Osteoblast (primary cell): Measurements from ENCODE around the gene COQ7. TPM values are rescaled to one million over a fixed set of nuclear protein-coding genes. Genes with fewer than 3 reads are reported as not detected.

Experiments used
- DNase-seq: peaks from one replicate; pipeline ENCODE4 v3.0.0; 2011; ENCODE audit warnings: low spot score, mixed read lengths; ENCODE audit not compliant: insufficient read length; ENCODE audit errors: missing footprints
- H2AFZ ChIP-seq: 2 replicates; pipeline ENCODE4 v1.6.0; 2011; ENCODE audit warnings: mild to moderate bottlenecking, low read length
- H3K27ac ChIP-seq: 2 replicates; pipeline ENCODE4 v1.5.1; 2011; ENCODE audit warnings: mild to moderate bottlenecking, low read depth, low read length, moderate library complexity
- H3K27me3 ChIP-seq: 2 replicates; pipeline ENCODE4 v1.6.0; 2012; ENCODE audit warnings: mild to moderate bottlenecking, control low read depth, inconsistent platforms, low read length, moderate library complexity; ENCODE audit not compliant: insufficient read depth
- H3K36me3 ChIP-seq: 2 replicates; pipeline ENCODE4 v1.5.1; 2011; ENCODE audit warnings: mild to moderate bottlenecking, low read length, control low read depth, moderate library complexity; ENCODE audit not compliant: insufficient read depth
- H3K4me1 ChIP-seq: 2 replicates; pipeline ENCODE4 v1.5.1; 2011; ENCODE audit warnings: mild to moderate bottlenecking, low read length, control low read depth, moderate library complexity; ENCODE audit not compliant: insufficient read depth
- H3K4me2 ChIP-seq: 2 replicates; pipeline ENCODE4 v1.6.0; 2011; ENCODE audit warnings: mild to moderate bottlenecking, low read length; ENCODE audit not compliant: insufficient read depth
- H3K4me3 ChIP-seq: fragments of 200-600 bp; sonication (generic); 3 replicates; pipeline ENCODE4 v1.5.1; 2012; ENCODE audit warnings: mild to moderate bottlenecking, low read length, inconsistent platforms; ENCODE audit not compliant: insufficient read depth
- H3K79me2 ChIP-seq: 2 replicates; pipeline ENCODE4 v1.6.0; 2012; ENCODE audit warnings: mild to moderate bottlenecking, low read length, control low read depth, inconsistent platforms; ENCODE audit not compliant: insufficient read depth
- H3K9me3 ChIP-seq: 2 replicates; pipeline ENCODE4 v1.5.1; 2011; ENCODE audit warnings: low read depth, low read length, control low read depth
- H4K20me1 ChIP-seq: 2 replicates; pipeline ENCODE4 v1.6.0; 2012; ENCODE audit warnings: mild to moderate bottlenecking, low read length, control low read depth; ENCODE audit not compliant: insufficient read depth
- total RNA-seq: library from RNA; depleted of rRNA; stranded (reverse); fragments of >200 nt; gene quantifications from 2 replicates; pipeline ENCODE4 v1.2.3, GENCODE V29; 2012
- TF ChIP-seq, protein P1 (sequence below): IDR thresholded peaks from 2 replicates; pipeline ENCODE4 v1.5.1; 2011; ENCODE audit warnings: mild to moderate bottlenecking, low read depth, low read length, moderate library complexity; ENCODE audit errors: extremely low read depth

Gene COQ7
- total RNA-seq, 1 donor = 17.4 TPM

- Histone ChIP-seq H3K27ac (no peak overlapping the region), H2AFZ (no peak overlapping the region), H3K4me2 (no peak overlapping the region), H4K20me1 (no peaks in the 10 kb centered on the region), H3K36me3 (no peaks in the 10 kb centered on the region), H3K4me3 (no peak overlapping the region), H3K79me2 (no peaks in the 10 kb centered on the region), H3K4me1 (peaks cover 17% of the 10 kb centered on the region), H3K9me3 (no peaks in the 10 kb centered on the region), H3K27me3 (no peaks in the 10 kb centered on the region)
- TF ChIP-seq, protein P1, sequence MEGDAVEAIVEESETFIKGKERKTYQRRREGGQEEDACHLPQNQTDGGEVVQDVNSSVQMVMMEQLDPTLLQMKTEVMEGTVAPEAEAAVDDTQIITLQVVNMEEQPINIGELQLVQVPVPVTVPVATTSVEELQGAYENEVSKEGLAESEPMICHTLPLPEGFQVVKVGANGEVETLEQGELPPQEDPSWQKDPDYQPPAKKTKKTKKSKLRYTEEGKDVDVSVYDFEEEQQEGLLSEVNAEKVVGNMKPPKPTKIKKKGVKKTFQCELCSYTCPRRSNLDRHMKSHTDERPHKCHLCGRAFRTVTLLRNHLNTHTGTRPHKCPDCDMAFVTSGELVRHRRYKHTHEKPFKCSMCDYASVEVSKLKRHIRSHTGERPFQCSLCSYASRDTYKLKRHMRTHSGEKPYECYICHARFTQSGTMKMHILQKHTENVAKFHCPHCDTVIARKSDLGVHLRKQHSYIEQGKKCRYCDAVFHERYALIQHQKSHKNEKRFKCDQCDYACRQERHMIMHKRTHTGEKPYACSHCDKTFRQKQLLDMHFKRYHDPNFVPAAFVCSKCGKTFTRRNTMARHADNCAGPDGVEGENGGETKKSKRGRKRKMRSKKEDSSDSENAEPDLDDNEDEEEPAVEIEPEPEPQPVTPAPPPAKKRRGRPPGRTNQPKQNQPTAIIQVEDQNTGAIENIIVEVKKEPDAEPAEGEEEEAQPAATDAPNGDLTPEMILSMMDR = no peak
- DNase-seq = no peak
Measured at GRCh38 chr16:19127674-19128131, 60.3 kb downstream of the COQ7 start.

GRCh38 chr16:19128454-19129200 is 61.2 kb downstream of the COQ7 start:
- no peaks in the 10 kb centered on the region for H3K36me3 ChIP-seq
- no peaks in the 10 kb centered on the region for H3K9me3 ChIP-seq
- no peaks in the 10 kb centered on the region for H4K20me1 ChIP-seq
- H2AFZ ChIP-seq = no peak overlapping the region
- no peak for DNase-seq
- H3K27me3 ChIP-seq = no peaks in the 10 kb centered on the region
- H3K27ac ChIP-seq = no peak overlapping the region
- TF ChIP-seq, protein P1 = no peak
- H3K4me3 ChIP-seq = no peak overlapping the region
- no peak overlapping the region for H3K4me2 ChIP-seq
- no peaks in the 10 kb centered on the region for H3K79me2 ChIP-seq
- peaks cover 17% of the 10 kb centered on the region for H3K4me1 ChIP-seq

Other genes with a start within 250 kb of the COQ7 start
- 99.6 and 101 TPM in 2 replicates for gene SMG1, start 141.2 kb upstream of the COQ7 start, total RNA-seq
- 1.1 and 1.5 TPM in 2 replicates for gene TMC7, start 83.7 kb upstream of the COQ7 start, total RNA-seq
- 58.6 and 59.4 TPM in 2 replicates for gene ITPRIPL2, start 46.4 kb downstream of the COQ7 start, total RNA-seq
- gene SYT17, start 100.6 kb downstream of the COQ7 start, total RNA-seq = under 0.01 and 0.29 TPM in 2 replicates
- not detected in 2 replicates for gene CLEC19A, start 218.1 kb downstream of the COQ7 start, total RNA-seq